ENCODE results near the gene IQCK.

The IQCK gene

GRCh38 chr16:19883966-19884485, 166.0 kb downstream of the IQCK start:
- Histone ChIP-seq H3K27ac (no peak overlapping the region), H3K4me1 (ENCODE audit: control insufficient read depth in 1 of 2, insufficient read depth in 1 of 2, low read depth in 1 of 2, low read length in 1 of 2) (peaks cover 14 to 23% of the 10 kb centered on the region in 2 experiments), H3K4me3 (ENCODE audit: low read depth in 1 of 2, low read length in 1 of 2) (no peak overlapping the region), H3K27me3 (peaks cover 66% of the 10 kb centered on the region), H3K9me3 (no peaks in the 10 kb centered on the region), H3K36me3 (no peaks in the 10 kb centered on the region)
- no peak for TF ChIP-seq CTCF (IDR thresholded peaks at IDR 0.05)

- Histone ChIP-seq H3K27me3 (peaks cover 66% of the 10 kb centered on the region), H3K27ac (no peak within 1 kb of the TSS), H3K36me3 (no peaks in the 10 kb centered on the region), H3K4me3 (ENCODE audit: low read depth in 1 of 2, low read length in 1 of 2) (peak within 1 kb of the TSS; percentile 20 to 30), H3K4me1 (ENCODE audit: control insufficient read depth in 1 of 2, insufficient read depth in 1 of 2, low read depth in 1 of 2, low read length in 1 of 2) (peaks cover 14 to 23% of the 10 kb centered on the region in 2 experiments), H3K9me3 (no peaks in the 10 kb centered on the region)
- no peak for TF ChIP-seq CTCF (IDR thresholded peaks at IDR 0.05)
Observed at GRCh38 chr16:19884611-19885450, 166.8 kb downstream of the IQCK start, which contains the start of gene GPRC5B. TSS of gene GPRC5B (minus strand) at chr16:19884848. CDS start at chr16:19872845, 12,003 bp downstream.

GRCh38 chr16:19885451-19886072, 167.5 kb downstream of the IQCK start:
- Histone ChIP-seq H3K4me1 (ENCODE audit: control insufficient read depth in 1 of 2, insufficient read depth in 1 of 2, low read depth in 1 of 2, low read length in 1 of 2) (peaks cover 14 to 23% of the 10 kb centered on the region in 2 experiments), H3K36me3 (no peaks in the 10 kb centered on the region), H3K27me3 (peaks cover 64% of the 10 kb centered on the region), H3K9me3 (no peaks in the 10 kb centered on the region), H3K27ac (no peak overlapping the region), H3K4me3 (ENCODE audit: low read depth in 1 of 2, low read length in 1 of 2) (peak overlapping the region; percentile 20 to 30)
- no peak for TF ChIP-seq CTCF (IDR thresholded peaks at IDR 0.05)

GRCh38 chr16:19886073-19886941, 168.2 kb downstream of the IQCK start:
- Histone ChIP-seq H3K9me3 (no peaks in the 10 kb centered on the region), H3K27me3 (peaks cover 56% of the 10 kb centered on the region), H3K36me3 (no peaks in the 10 kb centered on the region), H3K27ac (no peak overlapping the region), H3K4me1 (ENCODE audit: control insufficient read depth in 1 of 2, insufficient read depth in 1 of 2, low read depth in 1 of 2, low read length in 1 of 2) (peaks cover 14 to 23% of the 10 kb centered on the region in 2 experiments), H3K4me3 (ENCODE audit: low read depth in 1 of 2, low read length in 1 of 2) (no peak overlapping the region)
- peak; percentile 52 for TF ChIP-seq CTCF (IDR thresholded peaks at IDR 0.05)

GRCh38 chr16:19888834-19889233, 170.8 kb downstream of the IQCK start:
- Histone ChIP-seq H3K4me3 (ENCODE audit: low read depth in 1 of 2, low read length in 1 of 2) (no peak overlapping the region), H3K27ac (no peak overlapping the region), H3K27me3 (peaks cover 31% of the 10 kb centered on the region), H3K36me3 (no peaks in the 10 kb centered on the region), H3K9me3 (no peaks in the 10 kb centered on the region), H3K4me1 (ENCODE audit: control insufficient read depth in 1 of 2, insufficient read depth in 1 of 2, low read depth in 1 of 2, low read length in 1 of 2) (peaks cover 14 to 23% of the 10 kb centered on the region in 2 experiments)
- no peak for TF ChIP-seq CTCF (IDR thresholded peaks at IDR 0.05)

Data from neutrophil (primary cell).